NCI-H345 treated with DMSO at 0.1 percent for 48 hours (cell line): Measurements from ENCODE around the gene ISCA2.
"Not testable (repeated sequence)": the region's sequence is repeated elsewhere in the genome, so short reads cannot be mapped to it uniquely, and the experiment has no call there.

ENCODE experiments used
- DNase-seq: peaks from one replicate; lab custom pipeline; 2025; ENCODE audit not compliant: unreplicated experiment; lab: John Stamatoyannopoulos, UW

ISCA2 gene

GRCh38 chr14:74526854-74527585 lies 33.5 kb downstream of the ISCA2 start:
- DNase-seq: no peak

GRCh38 chr14:74527736-74528280 lies 34.2 kb downstream of the ISCA2 start:
- no peak for DNase-seq

GRCh38 chr14:74528406-74528805 lies 34.8 kb downstream of the ISCA2 start:
- DNase-seq: no peak

- no peak for DNase-seq
Measured at GRCh38 chr14:74528886-74529285, 35.3 kb downstream of the ISCA2 start.

GRCh38 chr14:74531006-74531405 lies 37.4 kb downstream of the ISCA2 start:
- no peak for DNase-seq

- no peak for DNase-seq
Measured at GRCh38 chr14:74531467-74531866, 37.9 kb downstream of the ISCA2 start.

- no peak for DNase-seq
Measured at GRCh38 chr14:74532246-74532645, 38.7 kb downstream of the ISCA2 start.

- DNase-seq: no peak
Measured at GRCh38 chr14:74533576-74533975, 40.0 kb downstream of the ISCA2 start.

- DNase-seq: no peak
Measured at GRCh38 chr14:74535756-74536325, 42.3 kb downstream of the ISCA2 start.

- not testable (repeated sequence) for DNase-seq
Measured at GRCh38 chr14:74536336-74536735, 42.8 kb downstream of the ISCA2 start.

- DNase-seq: no peak
Measured at GRCh38 chr14:74538411-74539391, 45.1 kb downstream of the ISCA2 start.

- no peak for DNase-seq
Measured at GRCh38 chr14:74539503-74539902, 45.9 kb downstream of the ISCA2 start.

GRCh38 chr14:74541225-74541624 lies 47.7 kb downstream of the ISCA2 start:
- DNase-seq: no peak

GRCh38 chr14:74542056-74542685 lies 48.6 kb downstream of the ISCA2 start:
- no peak for DNase-seq

- DNase-seq: no peak
Measured at GRCh38 chr14:74543771-74544438, 50.3 kb downstream of the ISCA2 start.

GRCh38 chr14:74545386-74545785 lies 51.8 kb downstream of the ISCA2 start:
- DNase-seq: no peak

GRCh38 chr14:74546416-74546815 lies 52.9 kb downstream of the ISCA2 start:
- DNase-seq: no peak
